Small intestine (tissue), 7 donors: ENCODE measurements around the gene EPB41L4B. TPM values are rescaled to one million over a fixed set of nuclear protein-coding genes. Genes with fewer than 3 reads are reported as not detected.

ENCODE experiments used
- DNase-seq, 2 donors: peaks; one replicate each; pipeline versions ENCODE4 v3.0.0 to v3.0.0-alpha.2; 2013
- FAIRE-seq: peaks from 2 replicates; lab custom pipeline; 2012; peaks lifted over from hg19 to GRCh38; lab: Jason Lieb, UNC
- H3K27ac ChIP-seq, 3 donors: one replicate each; pipeline ENCODE4 v1.5.1; 2013; ENCODE audit warnings: low read length in 2 of 3, mild to moderate bottlenecking in 2 of 3, control low read depth in 1 of 3, inconsistent platforms in 1 of 3, low read depth in 1 of 3, moderate library complexity in 1 of 3
- H3K27me3 ChIP-seq, 3 donors: one replicate each; pipeline ENCODE4 v1.6.1; 2013; ENCODE audit warnings: low read length in 3 of 3, inconsistent platforms in 1 of 3; ENCODE audit not compliant: control insufficient read depth in 3 of 3, insufficient read depth in 3 of 3
- H3K36me3 ChIP-seq, 3 donors: one replicate each; pipeline ENCODE4 v1.6.1; 2013; ENCODE audit warnings: low read length in 3 of 3, inconsistent platforms in 1 of 3, low read depth in 1 of 3, mild to moderate bottlenecking in 1 of 3, moderate library complexity in 1 of 3; ENCODE audit not compliant: control insufficient read depth in 3 of 3, insufficient read depth in 2 of 3
- H3K4me1 ChIP-seq, 3 donors: one replicate each; pipeline ENCODE4 v1.6.1; 2013; ENCODE audit warnings: low read length in 2 of 3, inconsistent platforms in 1 of 3, low read depth in 1 of 3, mild to moderate bottlenecking in 1 of 3, moderate library complexity in 1 of 3; ENCODE audit not compliant: control insufficient read depth in 3 of 3, insufficient read depth in 2 of 3
- H3K4me3 ChIP-seq, 3 donors: one replicate each; pipeline ENCODE4 v1.5.1; 2013; ENCODE audit warnings: low read length in 3 of 3, control low read depth in 1 of 3, inconsistent platforms in 1 of 3, low read depth in 1 of 3, mild to moderate bottlenecking in 1 of 3, moderate library complexity in 1 of 3
- H3K9me3 ChIP-seq, 2 donors: one replicate each; pipeline ENCODE4 v1.6.1; 2013; ENCODE audit warnings: low read depth in 1 of 2, low read length in 1 of 2; ENCODE audit not compliant: control insufficient read depth in 2 of 2, insufficient read depth in 1 of 2
- WGBS, 3 donors: extraction: QIAGEN DNeasy Blood & Tissue Kit; methylation state at CpG; one replicate each; pipeline ENCODE4 v1.1.7; 2013; 5-methylcytosine and 5-hydroxymethylcytosine counted together
- polyA plus RNA-seq, 4 donors: library from polyadenylated mRNA; stranded (reverse) in 3 of 4; unstranded in 1 of 4; fragments of 200-250 nt in 3 of 4; fragments of 120-200 nt in 1 of 4; gene quantifications; one replicate each; pipeline versions ENCODE4 v1.2.1 to v1.2.3, GENCODE V29; 2013
- donor health status: healthy with polysubstance abuse.
- donor health status: control.
- donor health status: control.
- donor health status: Bipolar disorder and iron deficiency.
- donor health status: healthy.

Gene EPB41L4B
- polyA plus RNA-seq, 4 donors = 22.1 to 126 (median 67.7) TPM

- WGBS, 3 donors = 16 to 50% (median 27%) methylated on average over 9 of the region's 9 CpGs
- peaks cover 0 to 14% (median 0%) of the 10 kb centered on the region in 3 donors for H3K4me1 ChIP-seq
- H3K27me3 ChIP-seq = no peaks in the 10 kb centered on the region
- peak overlapping the region in 1 of 3 donors; percentile 70 for H3K27ac ChIP-seq
- FAIRE-seq (no peak), DNase-seq (peak in 1 of 2 donors; percentile 62)
- H3K36me3 ChIP-seq = peaks cover 0 to 16% (median 0%) of the 10 kb centered on the region in 3 donors
- no peak overlapping the region for H3K4me3 ChIP-seq
- H3K9me3 ChIP-seq = no peaks in the 10 kb centered on the region
Measured at GRCh38 chr9:109277451-109277850, 43.4 kb downstream of the EPB41L4B start.

GRCh38 chr9:109276469-109277440 lies 44.1 kb downstream of the EPB41L4B start:
- Histone ChIP-seq H3K27me3 (no peaks in the 10 kb centered on the region), H3K9me3 (no peaks in the 10 kb centered on the region), H3K36me3 (peaks cover 0 to 16% (median 0%) of the 10 kb centered on the region in 3 donors), H3K27ac (peak overlapping the region in 1 of 3 donors; percentile 70), H3K4me1 (peaks cover 0 to 14% (median 0%) of the 10 kb centered on the region in 3 donors), H3K4me3 (no peak overlapping the region)
- 68 to 82% (median 72%) methylated on average over 13 of the region's 13 CpGs for WGBS, 3 donors
- FAIRE-seq = no peak
- DNase-seq = no peak

- H3K4me3 ChIP-seq = no peak overlapping the region
- peaks cover 0 to 12% (median 0%) of the 10 kb centered on the region in 3 donors for H3K4me1 ChIP-seq
- peak overlapping the region in 2 of 3 donors; percentile 65 to 67 for H3K27ac ChIP-seq
- no peak for FAIRE-seq
- no peaks in the 10 kb centered on the region for H3K9me3 ChIP-seq
- 21 to 58% (median 34%) methylated on average over 8 of the region's 8 CpGs for WGBS, 3 donors
- no peaks in the 10 kb centered on the region for H3K27me3 ChIP-seq
- DNase-seq = peak; percentile 17 to 86
- peaks cover 0 to 19% (median 0%) of the 10 kb centered on the region in 3 donors for H3K36me3 ChIP-seq
Measured at GRCh38 chr9:109274884-109275730, 45.8 kb downstream of the EPB41L4B start.

GRCh38 chr9:109273869-109274268 lies 47.0 kb downstream of the EPB41L4B start:
- peaks cover 0 to 11% (median 0%) of the 10 kb centered on the region in 3 donors for H3K4me1 ChIP-seq
- peak overlapping the region in 2 of 3 donors; percentile 65 to 67 for H3K27ac ChIP-seq
- DNase-seq (peak in 1 of 2 donors; percentile 36), FAIRE-seq (no peak)
- no peaks in the 10 kb centered on the region for H3K9me3 ChIP-seq
- 50 to 75% (median 62%) methylated on average over 3 of the region's 3 CpGs for WGBS, 3 donors
- H3K27me3 ChIP-seq = no peaks in the 10 kb centered on the region
- no peak overlapping the region for H3K4me3 ChIP-seq
- peaks cover 0 to 14% (median 0%) of the 10 kb centered on the region in 3 donors for H3K36me3 ChIP-seq

- Histone ChIP-seq H3K9me3 (no peaks in the 10 kb centered on the region), H3K4me3 (no peak overlapping the region), H3K27me3 (no peaks in the 10 kb centered on the region), H3K4me1 (peaks cover 0 to 11% (median 0%) of the 10 kb centered on the region in 3 donors), H3K36me3 (peaks cover 0 to 8% (median 0%) of the 10 kb centered on the region in 3 donors), H3K27ac (no peak overlapping the region)
- DNase-seq (no peak), FAIRE-seq (no peak)
- 74 to 92% (median 84%) methylated on average over 2 of the region's 2 CpGs for WGBS, 3 donors
Measured at GRCh38 chr9:109272745-109273144, 48.1 kb downstream of the EPB41L4B start.

GRCh38 chr9:109272045-109272444 lies 48.8 kb downstream of the EPB41L4B start:
- Histone ChIP-seq H3K27me3 (no peaks in the 10 kb centered on the region), H3K4me1 (peaks cover 0 to 8% (median 0%) of the 10 kb centered on the region in 3 donors), H3K9me3 (no peaks in the 10 kb centered on the region), H3K4me3 (no peak overlapping the region), H3K36me3 (peaks cover 0 to 8% (median 0%) of the 10 kb centered on the region in 3 donors), H3K27ac (no peak overlapping the region)
- WGBS, 3 donors = 93 to 95% (median 95%) methylated on average over 4 of the region's 4 CpGs
- FAIRE-seq (no peak), DNase-seq (no peak)

GRCh38 chr9:109270971-109271925 lies 49.6 kb downstream of the EPB41L4B start:
- peaks cover 0 to 8% (median 0%) of the 10 kb centered on the region in 3 donors for H3K36me3 ChIP-seq
- FAIRE-seq (no peak), DNase-seq (no peak)
- H3K9me3 ChIP-seq = no peaks in the 10 kb centered on the region
- H3K4me1 ChIP-seq = peaks cover 0 to 8% (median 0%) of the 10 kb centered on the region in 3 donors
- H3K27me3 ChIP-seq = no peaks in the 10 kb centered on the region
- no peak overlapping the region for H3K27ac ChIP-seq
- H3K4me3 ChIP-seq = no peak overlapping the region
- WGBS, 3 donors = 86 to 87% (median 87%) methylated on average over 15 of the region's 15 CpGs
